GM21723 (cell line): ENCODE data around the gene LRSAM1.

Experiments used
- ATAC-seq: cut with Tn5 transposase; IDR thresholded peaks from one replicate; pipeline ENCODE4 v1.9.1; 2021; ENCODE audit warnings: mild to moderate bottlenecking, moderate library complexity; ENCODE audit not compliant: unreplicated experiment

The LRSAM1 gene

DNA sequence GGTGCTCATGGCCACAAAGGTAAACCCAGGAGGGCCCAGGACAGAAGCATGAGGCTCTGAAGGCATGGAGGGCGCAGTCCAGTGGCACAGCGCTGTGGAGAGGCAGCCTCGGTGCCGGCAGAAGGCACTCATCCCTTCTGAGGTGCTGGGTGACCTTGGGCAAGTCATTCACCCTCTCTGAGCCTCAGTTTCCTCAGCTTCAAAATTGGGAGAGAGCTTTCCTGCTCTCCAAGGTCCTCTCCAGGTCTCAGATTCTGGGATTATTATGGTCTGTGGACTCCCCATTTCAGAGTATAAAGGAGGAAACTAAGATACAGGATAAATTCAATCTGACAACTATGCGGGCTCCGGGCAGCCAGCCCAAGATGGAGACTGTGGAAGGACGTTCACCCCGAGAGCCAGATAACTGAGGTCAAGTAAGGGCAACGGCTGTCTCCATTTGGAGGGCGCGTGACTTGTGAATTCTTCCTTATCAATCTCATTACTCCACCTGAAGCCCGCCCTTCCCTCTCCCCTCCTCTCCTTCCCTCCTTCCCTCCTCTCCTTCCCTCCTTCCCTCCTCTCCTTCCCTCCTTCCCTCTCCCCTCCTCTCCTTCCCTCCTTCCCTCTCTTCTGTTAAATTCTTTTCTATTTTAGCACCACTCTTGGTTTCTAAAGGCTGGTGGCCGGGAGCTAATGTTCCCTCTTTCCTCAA lies 58.1 kb downstream of the LRSAM1 start:
- no peak for ATAC-seq

DNA sequence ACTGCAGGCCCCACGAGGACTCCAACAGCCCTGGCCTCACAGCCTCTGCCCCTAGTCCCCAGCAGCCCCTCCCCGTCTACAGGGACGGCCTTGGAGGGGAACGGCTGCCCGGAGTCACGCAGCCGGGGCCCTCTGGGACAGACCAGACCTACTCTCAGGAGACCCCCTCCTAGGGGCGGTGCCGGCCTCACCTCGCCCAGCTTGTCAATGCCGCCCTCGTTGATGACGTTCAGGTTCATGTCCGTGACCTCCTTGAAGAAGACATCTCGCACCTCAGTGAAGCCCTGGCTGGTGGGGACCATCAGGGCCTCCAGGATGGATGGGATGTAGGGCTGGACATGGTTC lies 58.6 kb downstream of the LRSAM1 start:
- ATAC-seq, result no peak

DNA sequence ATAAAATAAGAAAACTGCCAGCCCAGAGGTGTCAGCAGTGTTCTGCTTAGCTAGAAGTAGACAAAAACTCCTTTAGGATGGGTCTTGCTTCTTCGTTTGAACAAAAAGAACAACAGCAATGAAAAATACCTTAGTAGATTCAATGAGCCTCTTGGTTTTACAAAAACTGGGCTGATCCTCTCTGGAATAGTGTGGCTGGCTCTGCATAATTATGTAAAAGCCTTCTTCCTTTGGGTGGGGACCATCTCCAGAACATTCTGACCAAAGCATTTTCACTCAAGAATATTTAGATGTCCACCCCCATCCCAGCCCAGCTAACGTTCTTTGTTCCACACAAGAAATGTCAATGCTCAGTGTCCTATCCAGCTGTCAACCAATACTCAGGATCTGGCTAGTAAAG lies 63.2 kb downstream of the LRSAM1 start:
- no peak for ATAC-seq

DNA sequence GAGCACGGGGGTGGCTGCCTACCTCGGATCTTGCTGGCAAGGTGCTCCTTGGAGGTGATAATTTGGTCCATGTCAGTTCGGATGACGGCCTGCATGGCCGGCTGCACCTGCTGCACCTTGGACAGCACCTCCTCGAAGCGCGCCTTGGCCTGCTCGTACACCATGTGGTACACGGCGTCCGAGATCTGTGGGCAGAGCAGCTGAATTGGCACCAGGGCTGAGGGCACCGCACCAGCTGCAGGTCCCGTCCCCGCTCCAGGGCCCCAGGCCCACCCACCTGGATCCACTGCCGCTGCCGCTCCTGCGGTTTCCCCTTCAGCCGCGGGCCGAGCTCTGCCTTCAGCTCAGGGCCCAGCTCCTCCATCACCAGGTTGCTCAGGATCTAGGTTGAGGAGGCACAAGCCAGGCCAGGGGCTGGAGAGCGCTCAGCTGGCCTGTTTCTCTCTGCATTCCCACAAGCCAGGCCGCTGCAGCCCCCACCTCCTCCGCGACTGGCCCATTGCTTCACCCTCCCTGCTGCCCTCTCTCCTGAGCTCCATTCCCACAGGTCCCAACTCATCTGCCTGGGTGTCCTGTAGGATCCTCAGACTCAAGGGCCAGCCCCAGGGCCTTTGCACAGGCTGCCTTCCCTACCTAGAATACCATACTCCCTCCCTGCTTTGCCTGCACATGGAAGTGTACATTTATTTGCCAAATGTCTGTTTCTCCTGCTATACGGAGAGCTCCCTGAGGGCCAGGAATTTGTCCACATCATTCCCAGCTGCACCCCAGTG lies 65.7 kb downstream of the LRSAM1 start:
- no peak for ATAC-seq

DNA sequence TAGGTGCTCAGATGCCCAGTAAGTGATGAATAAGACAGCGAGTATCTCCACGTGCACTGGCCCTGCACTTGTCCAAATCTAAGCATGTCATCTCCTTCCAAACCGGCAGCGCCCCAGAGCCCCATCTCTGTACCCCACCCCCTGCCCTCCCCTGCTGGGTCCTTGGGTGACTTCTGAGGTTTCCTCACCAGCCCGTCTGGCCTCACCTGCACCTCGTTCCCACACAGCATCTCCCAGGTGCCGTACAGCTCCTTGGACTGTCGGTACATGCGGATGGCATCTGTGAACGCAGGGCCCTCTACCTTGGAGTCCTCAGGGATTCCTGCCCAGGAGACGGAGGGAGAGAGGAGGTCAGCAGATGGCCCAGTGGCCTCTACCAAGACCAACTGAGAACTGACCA lies 66.3 kb downstream of the LRSAM1 start:
- no peak for ATAC-seq

DNA sequence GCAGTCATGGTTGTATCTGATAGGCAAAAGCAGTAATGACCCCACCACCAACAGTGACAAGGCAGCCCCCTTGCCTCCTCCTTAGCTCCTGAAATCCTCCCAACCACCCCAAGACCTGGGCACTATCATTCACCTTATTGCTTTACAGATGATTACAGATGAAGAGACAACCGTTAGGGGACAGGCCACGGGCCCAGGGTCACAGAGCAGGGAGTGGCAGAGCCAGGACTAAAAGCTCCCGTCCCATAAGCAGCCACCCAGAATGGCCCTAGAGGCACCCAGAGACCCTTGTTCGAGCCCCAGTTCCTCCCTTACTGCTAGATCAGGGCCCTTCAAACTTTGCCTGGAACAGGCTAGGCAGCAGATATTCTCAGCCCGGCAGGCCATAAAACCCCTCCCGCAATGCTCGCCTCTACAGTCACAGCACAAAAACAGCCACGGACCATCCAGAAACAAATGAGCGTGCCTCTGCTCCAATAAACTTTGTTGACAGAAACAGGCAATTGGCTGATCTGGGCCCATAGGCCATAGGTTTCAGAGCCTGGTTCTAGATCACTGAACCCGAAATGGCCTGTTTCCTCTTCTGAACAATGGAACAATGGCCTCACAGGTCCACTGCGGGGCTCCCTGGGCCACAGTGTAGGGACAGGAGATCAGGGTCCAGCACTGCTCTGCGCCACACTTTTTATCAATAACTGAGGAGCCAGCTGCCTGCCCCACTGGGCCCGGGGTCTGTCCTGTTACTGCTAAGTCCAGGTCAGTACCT lies 67.0 kb downstream of the LRSAM1 start:
- ATAC-seq, result no peak

DNA sequence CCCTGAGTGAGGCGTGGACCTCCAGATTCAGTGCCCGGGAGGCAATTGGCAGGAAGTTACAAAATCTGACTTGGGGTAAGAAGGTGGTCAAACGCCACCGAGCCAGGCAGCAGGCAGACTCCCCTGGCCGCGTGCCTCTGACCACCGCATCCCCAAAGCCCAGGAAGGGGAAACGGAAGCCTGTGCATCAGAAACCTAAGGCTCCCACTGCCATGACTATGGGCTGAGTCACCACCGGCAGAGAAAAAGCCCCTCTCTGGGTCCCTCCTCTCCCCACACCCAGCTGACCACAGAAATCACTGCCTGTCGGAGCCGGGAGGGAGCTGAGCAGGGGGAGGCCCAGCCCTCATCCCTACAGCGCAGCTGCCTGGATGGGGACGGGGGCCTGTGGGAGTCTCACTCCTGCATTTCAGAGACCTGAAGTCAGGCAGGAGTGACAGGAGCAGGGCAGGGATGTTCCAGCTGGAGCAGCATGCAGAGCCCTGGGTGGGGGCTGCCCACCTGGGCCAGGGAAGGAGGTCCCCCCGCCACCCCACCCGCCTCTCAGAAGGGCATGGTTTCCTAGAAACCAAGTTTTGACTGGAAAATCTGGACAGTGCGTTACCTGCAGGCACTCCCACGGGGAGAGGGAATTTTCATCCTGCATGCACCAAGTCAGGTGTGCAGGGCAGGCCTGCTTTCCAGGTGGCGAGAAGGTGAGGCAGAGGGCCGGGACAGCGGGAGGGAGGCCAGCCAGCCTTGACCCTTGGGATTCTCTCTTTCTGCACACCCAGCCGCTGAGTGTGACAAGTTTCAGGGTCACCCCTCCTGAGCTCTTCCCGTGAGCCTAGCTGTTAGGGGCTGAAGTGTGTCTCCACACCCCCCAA lies 68.2 kb downstream of the LRSAM1 start:
- ATAC-seq, result no peak

DNA sequence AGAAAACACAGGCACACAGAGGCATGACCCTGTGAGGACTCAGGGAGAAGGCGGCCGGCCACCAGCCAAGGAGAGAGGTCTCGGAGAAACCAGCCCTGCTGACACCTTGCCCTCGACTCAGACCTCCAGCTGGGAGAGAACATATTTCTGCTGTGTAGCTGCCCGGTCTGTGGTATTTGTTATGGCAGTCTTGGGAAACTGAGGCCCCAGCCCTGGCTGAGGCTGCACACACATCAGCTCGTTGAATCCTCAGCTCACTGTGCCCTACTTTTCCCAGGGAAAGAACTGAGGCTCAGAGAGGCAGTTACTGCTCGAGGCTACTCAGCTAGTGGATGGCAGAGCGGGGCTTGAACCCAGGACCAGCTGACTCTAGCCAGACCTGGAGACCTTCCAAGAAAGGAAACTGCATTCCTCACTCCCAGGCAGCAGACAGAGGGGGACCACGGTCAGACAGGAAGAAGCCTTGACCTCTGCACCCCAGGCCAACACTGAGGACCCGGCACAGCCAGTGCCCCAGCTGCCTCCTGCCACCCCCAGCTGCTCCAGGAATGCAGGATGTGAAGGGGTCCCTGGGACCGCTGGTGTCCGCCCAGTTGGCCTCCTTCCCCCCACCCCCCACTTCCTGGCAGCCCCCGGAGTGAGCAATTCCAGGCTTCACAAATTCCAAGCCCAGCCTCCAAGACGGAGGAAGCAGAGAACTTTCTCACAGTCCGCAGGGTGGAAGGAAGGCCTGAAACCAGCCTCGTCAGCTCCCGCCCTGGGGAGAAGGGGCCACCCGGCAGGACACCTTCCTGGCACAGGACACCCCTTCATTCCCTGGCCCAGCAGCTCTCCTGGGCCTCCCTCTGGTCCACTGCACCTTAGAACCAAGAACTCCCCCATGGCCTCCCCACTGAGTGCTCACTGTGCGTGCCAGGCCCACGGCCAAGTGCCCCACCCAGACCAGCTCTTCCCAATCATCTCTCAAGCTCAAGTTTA lies 69.9 kb downstream of the LRSAM1 start:
- no peak for ATAC-seq

DNA sequence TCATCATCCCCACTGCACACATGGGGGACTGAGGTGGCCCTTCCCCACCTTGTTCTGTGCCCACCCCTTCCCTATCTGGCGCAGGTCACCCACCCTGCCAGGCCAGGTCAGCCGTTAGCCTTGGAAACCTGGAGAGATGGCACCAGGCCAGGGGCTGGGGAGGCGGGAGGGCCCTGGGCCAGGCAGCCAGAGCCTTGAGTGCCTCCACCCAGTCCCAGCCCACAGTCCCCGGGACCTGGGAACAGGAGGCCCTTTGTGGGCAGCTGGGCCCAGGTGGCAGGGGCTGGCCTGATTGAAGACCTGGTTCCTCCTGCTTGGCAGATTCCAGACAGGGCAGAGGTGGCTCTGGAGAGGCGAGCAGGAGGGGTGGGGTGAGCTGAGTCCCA lies 70.6 kb downstream of the LRSAM1 start:
- ATAC-seq, result no peak

DNA sequence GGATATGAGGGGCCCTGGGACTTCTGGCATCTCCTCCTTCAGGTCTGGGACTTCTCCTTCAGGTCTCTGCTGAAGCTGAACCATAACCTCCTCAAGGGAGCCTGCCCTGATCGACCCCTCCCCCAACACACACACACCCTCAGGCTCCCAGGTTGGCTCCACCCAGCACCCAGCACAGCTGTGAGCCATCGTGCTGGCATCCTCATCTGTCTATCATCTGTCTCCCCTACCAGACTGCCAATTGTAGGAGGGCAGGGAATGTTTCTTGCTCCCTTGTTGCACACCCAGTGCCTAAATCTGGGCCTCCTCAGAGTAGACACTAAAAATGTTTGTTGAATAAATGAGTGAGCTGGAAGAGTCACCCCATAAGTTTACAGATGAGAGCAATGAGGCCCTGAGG lies 71.4 kb downstream of the LRSAM1 start:
- ATAC-seq, result no peak

DNA sequence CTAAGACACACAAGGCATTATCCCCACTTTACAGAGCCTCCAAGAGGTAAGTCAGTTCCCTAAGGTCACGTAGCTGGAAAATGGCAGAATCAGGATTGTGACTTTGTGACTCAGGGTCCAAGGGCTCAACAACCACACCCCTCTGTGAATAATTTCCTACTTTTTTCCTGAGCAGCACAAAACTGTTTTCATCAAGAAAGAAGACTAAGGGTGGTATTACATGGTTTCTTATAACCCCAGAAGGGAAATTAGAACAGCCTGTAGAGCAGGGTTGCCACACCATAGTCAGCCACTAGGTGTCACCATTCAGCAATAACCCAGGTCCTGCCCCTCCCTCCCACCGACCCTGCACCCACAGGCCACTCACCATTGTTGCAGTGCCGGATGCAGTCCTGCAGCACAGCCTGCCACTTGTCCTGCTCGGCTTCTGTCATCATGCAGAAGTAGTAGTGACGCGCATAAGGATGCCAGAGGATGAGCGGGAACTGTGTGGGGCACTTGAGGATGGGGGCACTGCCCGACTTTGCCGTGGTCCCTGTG lies 72.1 kb downstream of the LRSAM1 start:
- ATAC-seq, result no peak

DNA sequence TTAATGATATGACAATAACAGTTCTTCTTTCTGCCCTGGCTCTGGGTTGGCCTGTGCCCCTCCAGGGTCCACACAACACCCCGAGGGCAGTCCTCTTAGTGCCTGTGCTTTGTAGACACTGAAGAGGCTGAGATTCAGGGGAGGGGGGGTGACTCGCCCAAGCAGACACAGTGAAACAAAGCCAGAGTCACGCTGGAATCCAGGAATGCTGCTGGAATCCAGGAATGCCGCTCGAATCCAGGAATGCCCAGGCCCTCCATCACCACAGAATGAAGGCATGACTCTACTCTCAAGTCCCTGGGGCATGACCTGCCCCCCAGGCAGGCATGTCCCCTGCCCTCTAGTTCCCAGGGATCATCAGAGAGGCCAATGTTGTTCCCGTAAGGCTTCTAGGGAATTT lies 73.1 kb downstream of the LRSAM1 start:
- no peak for ATAC-seq

DNA sequence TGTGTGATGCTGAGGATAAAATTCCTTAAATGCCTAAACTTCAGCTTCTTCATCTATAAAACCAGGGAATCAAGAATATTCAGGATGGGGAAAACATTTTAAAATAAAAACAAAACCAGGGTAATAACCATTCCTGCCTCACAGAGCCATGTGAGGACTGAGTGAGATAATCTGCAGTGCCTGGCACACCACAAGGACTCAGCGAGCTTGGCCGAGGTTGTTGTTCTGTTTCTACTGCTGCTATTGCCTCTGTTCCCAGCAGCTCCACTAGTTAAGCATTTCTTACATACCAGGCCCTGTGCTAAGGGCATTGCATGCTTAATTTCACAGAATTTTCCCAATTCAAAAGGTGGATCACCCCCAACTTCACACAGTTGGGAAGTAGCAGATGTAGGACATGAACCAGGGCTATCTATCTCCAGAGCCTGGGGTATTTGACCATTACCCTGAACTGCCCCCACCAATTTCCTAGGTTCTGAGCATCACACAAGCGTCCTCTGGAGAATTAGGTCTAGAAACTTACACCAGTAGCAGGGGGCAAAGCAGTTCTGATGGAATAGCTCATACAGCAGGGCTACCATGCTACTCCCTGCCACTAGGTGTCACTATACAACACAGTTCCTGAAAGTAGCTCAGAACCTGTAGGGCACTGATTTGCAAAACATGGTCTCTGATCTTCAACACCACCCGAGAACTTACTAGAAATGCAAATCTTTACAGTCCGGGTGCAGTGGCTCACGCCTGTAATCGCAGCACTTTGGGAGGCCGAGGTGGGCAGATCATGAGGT lies 74.3 kb downstream of the LRSAM1 start:
- no peak for ATAC-seq

DNA sequence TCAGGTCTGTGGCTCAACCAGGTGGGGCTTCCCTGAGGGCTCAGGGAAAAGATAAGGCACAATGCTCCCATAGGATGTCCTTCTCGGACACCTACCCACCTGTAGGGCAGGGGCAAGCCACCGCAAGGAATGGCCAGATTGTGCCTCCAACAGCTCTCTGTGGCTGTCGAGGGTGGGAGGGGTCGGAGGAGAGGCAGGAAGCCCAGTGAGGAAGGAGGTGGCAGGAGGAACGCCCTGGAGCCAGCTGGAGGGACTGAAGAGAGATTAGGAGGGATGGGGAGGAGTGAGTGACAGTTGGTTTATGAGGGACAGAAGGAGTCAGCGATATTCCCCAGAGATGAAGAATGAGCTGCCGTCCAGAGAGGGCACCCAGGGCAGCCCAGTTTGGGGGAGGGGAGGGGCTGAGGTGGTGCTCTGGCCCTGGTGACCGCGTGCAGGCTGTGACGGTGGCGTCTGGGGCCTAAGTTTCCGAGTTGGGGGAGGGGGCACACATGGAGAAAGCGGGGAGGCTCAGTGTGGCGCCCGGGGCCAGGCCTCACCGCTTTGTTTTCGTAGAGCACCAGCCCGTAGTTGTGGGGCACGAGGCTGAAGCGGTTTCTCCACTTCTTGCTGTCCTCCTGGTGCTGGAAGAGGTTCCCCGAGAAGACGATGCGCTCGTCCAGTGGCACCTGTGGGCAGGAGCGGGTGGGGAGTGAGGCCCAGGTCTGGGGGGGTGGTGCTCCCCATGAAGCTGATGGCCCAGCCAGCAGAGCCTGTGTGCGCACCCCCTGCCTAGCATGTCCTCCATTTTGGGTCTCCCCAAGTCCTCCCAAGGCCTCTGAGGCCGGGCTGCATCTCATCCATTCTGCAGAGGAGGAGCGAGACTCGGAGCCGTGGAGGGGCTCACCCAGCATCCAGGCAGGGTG lies 75.6 kb downstream of the LRSAM1 start:
- no peak for ATAC-seq

DNA sequence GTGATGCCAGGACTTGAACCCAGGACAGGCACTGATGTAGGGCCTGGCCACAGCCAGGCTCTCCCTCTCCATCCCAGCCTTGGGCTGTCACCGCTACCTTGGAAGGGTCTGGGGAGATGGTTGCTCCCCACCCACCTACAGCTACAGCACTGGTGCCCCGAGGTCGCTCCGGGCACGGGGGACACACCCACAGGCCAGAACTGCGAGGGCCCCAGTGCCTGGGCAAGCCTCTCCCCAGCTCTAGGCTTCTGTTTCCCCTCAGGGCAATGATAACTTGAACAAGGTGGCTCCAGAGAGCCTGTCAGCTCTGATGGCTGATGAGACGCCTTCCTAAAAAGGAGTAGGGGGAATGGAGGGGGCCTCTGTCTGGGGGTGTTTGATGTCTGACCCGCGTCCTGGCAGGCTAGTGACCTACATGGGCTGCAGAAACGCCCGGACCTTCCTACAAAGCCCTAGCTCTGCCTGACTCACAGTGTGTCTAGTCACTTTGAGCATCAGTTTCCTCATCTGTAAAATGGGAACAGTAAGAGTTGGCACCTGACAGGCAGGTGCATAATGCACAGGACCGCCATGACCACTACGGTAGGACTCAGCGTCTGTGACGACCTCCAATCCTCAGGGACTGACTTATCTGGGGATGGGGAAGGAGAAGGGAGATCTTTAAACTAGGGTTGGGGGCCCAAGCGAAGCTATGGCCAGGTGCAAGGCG lies 76.4 kb downstream of the LRSAM1 start:
- ATAC-seq, result no peak

DNA sequence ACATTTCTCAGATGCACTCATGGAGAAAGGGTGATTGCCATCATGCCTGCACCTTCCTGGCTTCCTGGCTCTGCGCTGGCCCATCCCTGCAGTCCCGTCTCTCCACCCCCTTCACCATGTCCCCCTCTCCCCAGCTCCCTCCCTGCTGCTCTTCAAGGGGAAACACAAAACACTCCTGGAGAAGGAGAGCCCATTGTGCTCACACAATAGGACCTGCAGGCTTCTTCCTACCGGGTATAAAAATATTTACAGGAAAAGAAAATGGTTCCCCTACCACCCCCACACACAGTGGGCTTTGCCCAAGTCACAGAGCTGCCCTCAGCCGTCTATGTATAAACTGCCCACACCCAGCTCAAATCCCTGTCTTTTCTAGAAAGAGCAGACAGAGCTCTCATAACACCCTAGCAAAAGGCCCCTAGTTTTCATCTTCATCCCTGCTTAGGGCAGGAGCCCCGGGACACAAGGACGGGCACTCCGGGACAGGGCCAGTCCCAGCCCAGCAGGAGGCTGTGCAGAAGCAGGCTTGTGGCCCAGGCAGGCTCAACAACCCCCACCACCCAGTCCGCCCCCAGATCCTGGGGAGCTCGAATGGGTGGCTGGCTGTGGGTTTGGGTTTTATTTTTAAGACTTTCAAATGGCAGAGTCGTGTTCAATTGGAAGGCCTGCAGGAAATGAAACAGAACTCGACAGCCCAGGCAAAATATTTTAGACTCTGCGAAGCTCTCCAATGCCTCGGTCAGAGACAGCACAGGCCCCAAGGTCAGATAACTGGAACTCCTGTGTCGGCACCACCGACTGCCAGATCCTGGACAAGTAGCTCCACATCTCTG lies 77.3 kb downstream of the LRSAM1 start:
- ATAC-seq, result no peak
